ENCODE measurements around the gene MUC5B. TPM values are rescaled to one million over a fixed set of nuclear protein-coding genes. Genes with fewer than 3 reads are reported as not detected.

The MUC5B gene
- total RNA-seq, 1 donor from 2014 or later: not detected

- peaks cover 1% of the 10 kb centered on the region for H3K4me1 Mint-ChIP-seq (ENCODE audit: low read depth, unreplicated experiment)
- H3K4me3 Mint-ChIP-seq (ENCODE audit: unreplicated experiment): no peak overlapping the region
- no peaks in the 10 kb centered on the region for H3K36me3 Mint-ChIP-seq (ENCODE audit: unreplicated experiment)
- H3K27ac Mint-ChIP-seq (ENCODE audit: unreplicated experiment): no peak overlapping the region
- peaks cover 2% of the 10 kb centered on the region for H3K27me3 Mint-ChIP-seq (ENCODE audit: unreplicated experiment)
- TF ChIP-seq, protein P1, sequence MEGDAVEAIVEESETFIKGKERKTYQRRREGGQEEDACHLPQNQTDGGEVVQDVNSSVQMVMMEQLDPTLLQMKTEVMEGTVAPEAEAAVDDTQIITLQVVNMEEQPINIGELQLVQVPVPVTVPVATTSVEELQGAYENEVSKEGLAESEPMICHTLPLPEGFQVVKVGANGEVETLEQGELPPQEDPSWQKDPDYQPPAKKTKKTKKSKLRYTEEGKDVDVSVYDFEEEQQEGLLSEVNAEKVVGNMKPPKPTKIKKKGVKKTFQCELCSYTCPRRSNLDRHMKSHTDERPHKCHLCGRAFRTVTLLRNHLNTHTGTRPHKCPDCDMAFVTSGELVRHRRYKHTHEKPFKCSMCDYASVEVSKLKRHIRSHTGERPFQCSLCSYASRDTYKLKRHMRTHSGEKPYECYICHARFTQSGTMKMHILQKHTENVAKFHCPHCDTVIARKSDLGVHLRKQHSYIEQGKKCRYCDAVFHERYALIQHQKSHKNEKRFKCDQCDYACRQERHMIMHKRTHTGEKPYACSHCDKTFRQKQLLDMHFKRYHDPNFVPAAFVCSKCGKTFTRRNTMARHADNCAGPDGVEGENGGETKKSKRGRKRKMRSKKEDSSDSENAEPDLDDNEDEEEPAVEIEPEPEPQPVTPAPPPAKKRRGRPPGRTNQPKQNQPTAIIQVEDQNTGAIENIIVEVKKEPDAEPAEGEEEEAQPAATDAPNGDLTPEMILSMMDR (IDR thresholded peaks at IDR 0.05; ENCODE audit: partially characterized antibody, unreplicated experiment): no peak
- peaks cover 1% of the 10 kb centered on the region for H3K9me3 Mint-ChIP-seq (ENCODE audit: unreplicated experiment)
- DNase-seq: peak; percentile 10
Measured at GRCh38 chr11:1224111-1224490, 1.2 kb downstream of the MUC5B start.

DNA sequence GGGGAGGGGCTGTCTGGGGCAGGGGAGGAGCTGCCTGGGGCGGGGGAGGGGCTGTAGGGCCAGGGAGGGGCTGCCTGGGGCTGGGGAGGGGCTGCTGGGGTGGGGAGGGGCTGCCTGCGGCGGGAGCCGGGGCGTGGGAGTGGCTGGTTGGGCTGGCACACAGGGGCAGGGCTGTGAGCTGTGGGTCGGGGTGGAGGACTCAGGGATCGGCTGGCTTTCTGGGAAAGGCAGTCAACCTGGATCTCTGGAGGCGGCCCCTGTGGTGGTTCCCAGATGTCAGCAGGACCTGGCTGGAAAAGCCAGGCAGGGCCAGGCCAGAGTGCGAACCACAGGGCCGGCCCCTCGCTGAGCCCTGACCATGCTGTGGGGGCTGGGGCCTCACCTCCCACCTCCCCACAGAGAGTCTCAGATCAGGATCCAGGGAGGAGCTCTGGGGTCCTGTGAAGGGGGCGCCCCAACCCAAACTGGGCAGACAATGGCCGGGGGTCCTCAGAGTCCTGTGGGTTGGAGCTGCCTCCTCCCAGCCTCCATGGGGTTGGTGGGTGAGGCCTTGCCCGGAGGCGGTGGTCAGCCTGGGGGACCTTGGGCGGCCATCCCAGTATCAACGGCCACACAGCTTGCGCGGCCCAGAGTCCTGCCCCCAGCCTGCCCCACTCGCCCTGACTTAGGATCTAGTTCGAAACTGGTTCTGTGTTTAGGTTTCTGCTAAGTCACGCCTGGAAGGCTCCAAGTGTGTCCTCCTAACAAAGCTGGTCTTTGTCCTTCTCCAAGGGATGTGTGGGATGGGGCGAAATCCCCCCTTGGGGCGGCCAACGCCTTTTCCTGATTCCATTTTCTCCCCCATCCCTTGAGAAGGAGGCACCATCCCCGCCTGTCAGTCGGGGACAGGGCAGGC is 1.9 kb downstream of the MUC5B start:
- peak; percentile 21 for DNase-seq
- peaks cover 2% of the 10 kb centered on the region for H3K27me3 Mint-ChIP-seq (ENCODE audit: unreplicated experiment)
- H3K27ac Mint-ChIP-seq (ENCODE audit: unreplicated experiment): no peak overlapping the region
- H3K36me3 Mint-ChIP-seq (ENCODE audit: unreplicated experiment): no peaks in the 10 kb centered on the region
- H3K4me1 Mint-ChIP-seq (ENCODE audit: low read depth, unreplicated experiment): peaks cover 1% of the 10 kb centered on the region
- H3K9me3 Mint-ChIP-seq (ENCODE audit: unreplicated experiment): peaks cover 1% of the 10 kb centered on the region
- TF ChIP-seq, protein P1 (IDR thresholded peaks at IDR 0.05; ENCODE audit: partially characterized antibody, unreplicated experiment): no peak
- H3K4me3 Mint-ChIP-seq (ENCODE audit: unreplicated experiment): no peak overlapping the region

GRCh38 chr11:1225386-1226225 is 2.7 kb downstream of the MUC5B start:
- H3K36me3 Mint-ChIP-seq (ENCODE audit: unreplicated experiment): no peaks in the 10 kb centered on the region
- H3K4me1 Mint-ChIP-seq (ENCODE audit: low read depth, unreplicated experiment): peaks cover 1% of the 10 kb centered on the region
- H3K27me3 Mint-ChIP-seq (ENCODE audit: unreplicated experiment): peaks cover 2% of the 10 kb centered on the region
- peaks cover 1% of the 10 kb centered on the region for H3K9me3 Mint-ChIP-seq (ENCODE audit: unreplicated experiment)
- DNase-seq: peak; percentile 22
- H3K4me3 Mint-ChIP-seq (ENCODE audit: unreplicated experiment): no peak overlapping the region
- TF ChIP-seq, protein P1 (IDR thresholded peaks at IDR 0.05; ENCODE audit: partially characterized antibody, unreplicated experiment): no peak
- no peak overlapping the region for H3K27ac Mint-ChIP-seq (ENCODE audit: unreplicated experiment)

DNA sequence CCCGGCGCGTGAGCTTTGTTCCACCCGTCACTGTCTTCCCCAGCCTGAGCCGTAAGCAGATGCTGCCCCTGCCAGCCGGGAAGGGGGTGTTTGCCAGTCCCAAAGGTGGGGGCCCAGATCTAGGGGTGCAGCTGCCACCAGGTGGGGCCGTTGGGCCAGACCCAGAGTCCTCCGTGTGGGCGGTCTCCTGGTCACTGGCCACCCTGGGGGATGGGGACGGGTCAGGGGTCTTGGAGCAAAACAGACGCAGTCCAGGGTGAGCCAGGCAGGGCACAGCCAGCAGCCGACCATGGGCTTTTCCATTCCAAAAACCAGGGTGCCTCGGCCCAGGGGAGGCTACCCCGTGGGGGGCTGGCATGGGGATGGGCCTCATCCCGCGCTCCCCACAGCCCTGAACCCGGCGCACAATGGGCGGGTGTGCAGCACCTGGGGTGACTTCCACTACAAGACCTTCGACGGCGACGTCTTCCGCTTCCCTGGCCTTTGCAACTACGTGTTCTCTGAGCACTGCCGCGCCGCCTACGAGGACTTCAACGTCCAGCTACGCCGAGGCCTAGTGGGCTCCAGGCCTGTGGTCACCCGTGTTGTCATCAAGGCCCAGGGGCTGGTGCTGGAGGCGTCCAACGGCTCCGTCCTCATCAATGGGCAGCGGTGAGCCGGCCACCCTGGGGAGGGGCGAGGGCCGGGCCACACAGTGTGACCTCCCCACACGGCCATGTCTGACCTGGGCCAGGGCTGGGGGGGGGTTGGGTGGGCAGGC is 3.5 kb downstream of the MUC5B start:
- peaks cover 2% of the 10 kb centered on the region for H3K27me3 Mint-ChIP-seq (ENCODE audit: unreplicated experiment)
- H3K4me1 Mint-ChIP-seq (ENCODE audit: low read depth, unreplicated experiment): peaks cover 1% of the 10 kb centered on the region
- no peaks in the 10 kb centered on the region for H3K36me3 Mint-ChIP-seq (ENCODE audit: unreplicated experiment)
- H3K4me3 Mint-ChIP-seq (ENCODE audit: unreplicated experiment): no peak overlapping the region
- H3K27ac Mint-ChIP-seq (ENCODE audit: unreplicated experiment): no peak overlapping the region
- TF ChIP-seq, protein P1 (IDR thresholded peaks at IDR 0.05; ENCODE audit: partially characterized antibody, unreplicated experiment): no peak
- DNase-seq: peak; percentile 24
- H3K9me3 Mint-ChIP-seq (ENCODE audit: unreplicated experiment): peaks cover 1% of the 10 kb centered on the region
